ENCODE measurements around the gene TMCO5A.
A peak's percentile ranks its signal among the peaks of the same experiment; 100 is the strongest.

Gene TMCO5A

DNA sequence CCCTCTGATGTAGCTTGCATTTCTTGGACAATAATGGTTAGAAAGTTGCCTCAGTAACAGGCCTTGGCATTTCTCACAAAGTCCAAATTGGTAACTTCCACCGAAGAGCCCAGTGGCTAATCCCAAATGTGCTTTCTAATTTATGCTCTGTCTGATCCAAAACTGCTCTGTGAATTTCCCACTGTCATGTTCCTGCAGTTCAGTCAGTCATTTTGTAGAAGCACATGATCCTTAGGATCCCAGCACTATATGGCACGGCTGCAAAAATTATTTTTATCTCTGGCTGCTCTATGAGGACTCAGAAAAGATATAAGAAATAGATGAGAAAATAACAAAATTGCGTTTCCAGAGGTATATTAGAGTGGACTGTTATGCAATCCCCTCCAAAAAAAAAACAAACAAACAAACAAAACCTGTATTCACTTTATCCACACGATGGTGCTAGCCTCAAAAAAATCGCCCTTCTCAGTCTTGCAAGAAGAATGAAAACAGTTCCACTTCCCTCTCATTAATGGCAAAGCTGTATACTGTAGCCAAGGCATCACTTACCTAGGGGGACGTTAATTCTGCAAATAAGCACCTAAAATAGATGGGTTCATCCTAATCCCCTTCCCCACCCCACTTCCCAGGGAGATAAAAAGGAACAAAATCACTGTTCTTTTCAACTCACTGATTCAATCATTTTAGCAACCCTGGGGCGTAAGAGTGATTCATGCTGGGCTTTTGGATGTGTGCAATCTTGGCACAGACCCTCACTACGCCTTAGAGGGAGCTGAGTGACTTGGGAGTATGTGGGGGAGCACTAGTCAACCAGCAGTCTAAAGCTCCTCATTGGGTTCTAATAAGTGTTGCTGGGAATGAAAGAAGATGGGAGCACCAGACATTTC, 61.3 kb downstream of the TMCO5A start:
- peak; percentile 67 to 83 (median 76) for DNase-seq
- CTCF ChIA-PET, result interaction anchor here (0.7 to 4.5 kb wide), 17 partner anchors 7 to 695 kb away, joined by 3 to 37 read pairs (median 4); no protein-coding TSS in a partner anchor
- no peaks in the 10 kb centered on the region for H3K27me3 ChIP-seq (replicated peaks in 2 of 5; ENCODE audit: control insufficient read depth in 4 of 5, insufficient read depth in 5 of 5, low read length in 4 of 5)
- no peaks in the 10 kb centered on the region for H3K36me3 ChIP-seq (ENCODE audit: control insufficient read depth in 4 of 4, insufficient read depth in 4 of 4, low read length in 3 of 4)
- H3K4me3 ChIP-seq (ENCODE audit: control insufficient read depth in 1 of 7, extremely low read depth in 1 of 7, insufficient read depth in 4 of 7, low read depth in 2 of 7, low read length in 6 of 7), result no peak overlapping the region
- WGBS (ENCODE audit: insufficient coverage), result 41% methylated on average over 6 of the region's 8 CpGs
- no peak overlapping the region for H3K27ac ChIP-seq (ENCODE audit: insufficient read depth in 1 of 2, low read depth in 1 of 2, low read length in 2 of 2, poor library complexity in 1 of 2, severe bottlenecking in 2 of 2)
- no peaks in the 10 kb centered on the region for H3K4me1 ChIP-seq (ENCODE audit: control extremely low read depth in 1 of 4, control insufficient read depth in 4 of 4, insufficient read depth in 4 of 4, low read length in 3 of 4)
- POLR2A ChIA-PET, result no interaction called here
- H3K9me3 ChIP-seq (ENCODE audit: control extremely low read depth in 1 of 5, control insufficient read depth in 4 of 5, insufficient read depth in 2 of 5, low read depth in 1 of 5, low read length in 4 of 5), result peaks cover 0 to 10% (median 0%) of the 10 kb centered on the region in 5 experiments
